IMR-90 (cell line): ENCODE data around the gene ARRB1. TPM values are rescaled to one million over a fixed set of nuclear protein-coding genes. Genes with fewer than 3 reads are reported as not detected.

Experiments
- ATAC-seq: fragments of 200-7000 bp; cut with Tn5 transposase; 2 replicates; pipeline ENCODE4 v1.9.1; 2020; ENCODE audit warnings: low read depth, mild to moderate bottlenecking, moderate library complexity
- BruUV-seq: library from RNA; stranded (reverse); fragments of 400-500 nt; replicated peaks from 2 replicates; lab custom pipeline; 2021; lab: Mats Ljungman, UMichigan
- CTCF ChIA-PET: fragments of 300-600 bp; formaldehyde crosslinking; extraction: SDS; loops from one replicate; lab custom pipeline; 2021; ENCODE audit warnings: antibody characterized with exemption; lab: Yijun Ruan, JAX
- POLR2A ChIA-PET: fragments of 300-600 bp; sonication (Branson Sonifier 250); formaldehyde crosslinking; loops from one replicate; lab custom pipeline; 2022; ENCODE audit warnings: antibody characterized with exemption; ENCODE audit not compliant: unreplicated experiment; lab: Charles Lee
- DNase-seq: peaks from one replicate; pipeline ENCODE4 v3.0.0; 2013
- H2AFZ ChIP-seq: replicated peaks from 2 replicates; pipeline ENCODE3; 2013; ENCODE audit warnings: low read length, mild to moderate bottlenecking; ENCODE audit not compliant: poor library complexity
- H2AK5ac ChIP-seq: 2 replicates; pipeline ENCODE4 v1.6.1; 2013; ENCODE audit warnings: low read depth, low read length, inconsistent platforms
- H2AK9ac ChIP-seq: replicated peaks from 2 replicates; pipeline ENCODE3; 2013; ENCODE audit warnings: mild to moderate bottlenecking, low read depth, low read length, moderate library complexity; ENCODE audit not compliant: poor library complexity
- H2BK120ac ChIP-seq: 2 replicates; pipeline ENCODE4 v1.6.1; 2013; ENCODE audit warnings: low read depth, low read length, inconsistent platforms
- H2BK15ac ChIP-seq: 3 replicates; pipeline ENCODE4 v1.6.1; 2013; ENCODE audit warnings: low read depth, low read length, inconsistent platforms
- H2BK20ac ChIP-seq: 2 replicates; pipeline ENCODE4 v1.6.1; 2013; ENCODE audit warnings: low read depth, mild to moderate bottlenecking, inconsistent platforms, low read length, moderate library complexity
- H2BK5ac ChIP-seq: 2 replicates; pipeline ENCODE4 v1.6.1; 2013; ENCODE audit warnings: mild to moderate bottlenecking, low read depth, low read length, inconsistent platforms; ENCODE audit not compliant: poor library complexity, severe bottlenecking
- H3K14ac ChIP-seq: replicated peaks from 2 replicates; pipeline ENCODE4 v1.6.1; 2013; ENCODE audit warnings: low read depth, low read length, inconsistent platforms
- H3K18ac ChIP-seq: 2 replicates; pipeline ENCODE4 v1.6.1; 2013; ENCODE audit warnings: low read depth, low read length, control low read depth
- H3K23ac ChIP-seq: 2 replicates; pipeline ENCODE4 v1.6.1; 2013; ENCODE audit warnings: low read depth, low read length, inconsistent platforms
- H3K27ac ChIP-seq: 2 replicates; pipeline ENCODE4 v1.5.1; 2013; ENCODE audit warnings: mild to moderate bottlenecking, control low read depth, low read length; ENCODE audit not compliant: insufficient read depth
- H3K27me3 ChIP-seq: 2 replicates; pipeline ENCODE4 v1.6.1; 2013; ENCODE audit warnings: low read length; ENCODE audit not compliant: control insufficient read depth, insufficient read depth
- H3K36me3 ChIP-seq: 2 replicates; pipeline ENCODE4 v1.6.1; 2013; ENCODE audit warnings: low read length, mixed read lengths; ENCODE audit not compliant: control insufficient read depth, insufficient read depth
- H3K4ac ChIP-seq: 2 replicates; pipeline ENCODE4 v1.6.1; 2013; ENCODE audit warnings: low read depth, low read length, inconsistent platforms
- H3K4me1 ChIP-seq: 2 replicates; pipeline ENCODE4 v1.6.1; 2013; ENCODE audit warnings: low read length, mixed read lengths; ENCODE audit not compliant: control insufficient read depth, insufficient read depth
- H3K4me2 ChIP-seq: 2 replicates; pipeline ENCODE4 v1.6.1; 2013; ENCODE audit warnings: low read depth, mild to moderate bottlenecking, control low read depth, low read length, moderate library complexity
- H3K4me3 ChIP-seq: 2 replicates; pipeline ENCODE4 v1.5.1; 2013; ENCODE audit warnings: low read depth, mild to moderate bottlenecking, control low read depth, low read length, moderate library complexity; ENCODE audit not compliant: insufficient read depth
- H3K56ac ChIP-seq: 2 replicates; pipeline ENCODE4 v1.6.1; 2013; ENCODE audit warnings: low read length, inconsistent platforms; ENCODE audit not compliant: insufficient read depth; ENCODE audit errors: extremely low read depth
- H3K79me1 ChIP-seq, 2 experiments: 2 replicates each; pipeline ENCODE4 v1.6.1; 2013; ENCODE audit warnings: low read length in 2 of 2, inconsistent platforms in 1 of 2, low read depth in 1 of 2
- H3K9ac ChIP-seq: 2 replicates; pipeline ENCODE4 v1.6.1; 2013; ENCODE audit warnings: low read depth, low read length, control low read depth
- H3K9me1 ChIP-seq: 2 replicates; pipeline ENCODE4 v1.6.1; 2013; ENCODE audit warnings: low read length, inconsistent platforms; ENCODE audit not compliant: insufficient read depth
- H3K9me3 ChIP-seq: 2 replicates; pipeline ENCODE4 v1.6.1; 2013; ENCODE audit warnings: low read length; ENCODE audit not compliant: control insufficient read depth, insufficient read depth
- H4K20me1 ChIP-seq: 2 replicates; pipeline ENCODE4 v1.6.1; 2013; ENCODE audit warnings: low read length, inconsistent platforms; ENCODE audit not compliant: insufficient read depth
- H4K5ac ChIP-seq: 2 replicates; pipeline ENCODE4 v1.6.1; 2013; ENCODE audit warnings: mild to moderate bottlenecking, low read depth, low read length, control low read depth
- H4K8ac ChIP-seq, 2 experiments: 2 replicates each; pipeline ENCODE4 v1.6.1; 2013; ENCODE audit warnings: low read depth in 2 of 2, low read length in 2 of 2, control low read depth in 1 of 2, inconsistent platforms in 1 of 2
- H4K91ac ChIP-seq: 2 replicates; pipeline ENCODE4 v1.6.1; 2013; ENCODE audit warnings: low read depth, low read length, inconsistent platforms; ENCODE audit not compliant: insufficient read depth
- BHLHE40 ChIP-seq: fragments of 150-350 bp; IDR thresholded peaks from 2 replicates; pipeline ENCODE4 v1.6.1; 2016; ENCODE audit warnings: mild to moderate bottlenecking, low read depth, low read length
- CEBPB ChIP-seq: IDR thresholded peaks from 2 replicates; pipeline ENCODE4 v1.6.1; 2012; ENCODE audit warnings: low read depth, low read length, improper control_type of control experiment
- CHD1 ChIP-seq: IDR thresholded peaks from 2 replicates; pipeline ENCODE4 v1.6.1; 2012; ENCODE audit warnings: low read depth, low read length, improper control_type of control experiment
- CTCF ChIP-seq: conservative IDR thresholded peaks from 2 replicates; pipeline ENCODE4 v1.5.1; 2012; ENCODE audit warnings: mild to moderate bottlenecking, low read depth, low read length, improper control_type of control experiment
- ELK1 ChIP-seq: fragments of 150-350 bp; IDR thresholded peaks from 2 replicates; pipeline ENCODE4 v1.6.1; 2016; ENCODE audit warnings: low read depth, mild to moderate bottlenecking, low read length, moderate library complexity, borderline replicate concordance
- FOS ChIP-seq: fragments of 150-350 bp; IDR thresholded peaks from 2 replicates; pipeline ENCODE4 v1.6.1; 2016; ENCODE audit warnings: low read depth, low read length
- MAFK ChIP-seq: IDR thresholded peaks from 2 replicates; pipeline ENCODE4 v1.6.1; 2012; ENCODE audit warnings: low read depth, low read length, improper control_type of control experiment
- NFE2L2 ChIP-seq: fragments of 150-350 bp; IDR thresholded peaks from 2 replicates; pipeline ENCODE4 v1.6.1; 2016; ENCODE audit warnings: low read depth, mild to moderate bottlenecking, low read length
- POLR2A ChIP-seq: IDR thresholded peaks from 2 replicates; pipeline ENCODE4 v1.6.1; 2012; ENCODE audit warnings: mild to moderate bottlenecking, low read depth, low read length
- RAD21 ChIP-seq: IDR thresholded peaks from 2 replicates; pipeline ENCODE4 v1.6.1; 2012; ENCODE audit warnings: low read length, improper control_type of control experiment
- RCOR1 ChIP-seq: IDR thresholded peaks from 2 replicates; pipeline ENCODE4 v1.6.1; 2012; ENCODE audit warnings: mild to moderate bottlenecking, low read length, improper control_type of control experiment; ENCODE audit not compliant: insufficient replicate concordance
- RFX5 ChIP-seq: IDR thresholded peaks from 2 replicates; pipeline ENCODE4 v1.8.0; 2012; ENCODE audit warnings: low read depth, mild to moderate bottlenecking, low read length, moderate library complexity
- WGBS, 2 experiments: methylation state at CpG; one replicate each; pipeline versions ENCODE4 v1.1.5 to v1.1.7; 2013; ENCODE audit warnings: missing lambda C conversion rate in 2 of 2; ENCODE audit not compliant: insufficient read length in 1 of 2; ENCODE audit errors: extremely low coverage in 2 of 2; 5-methylcytosine and 5-hydroxymethylcytosine counted together
- dilution Hi-C: fragments of 300-500 bp; cut with HindIII; formaldehyde crosslinking; loops from one replicate; pipeline ENCODE4 v1.14.3; 2018; ENCODE audit warnings: low sequenced_read_pairs; ENCODE audit not compliant: unreplicated experiment
- in situ Hi-C: fragments of 300-500 bp; cut with MboI; formaldehyde crosslinking; loops from 3 replicates; pipeline ENCODE4 v1.14.3; 2019; ENCODE audit warnings: low sequenced_read_pairs, inconsistent platforms, mixed read lengths
- intact Hi-C: fragments of 100-400 bp; cut with micrococcal nuclease; formaldehyde crosslinking; loops from 2 replicates; pipeline ENCODE4 v1.10.0; 2022
- polyA plus RNA-seq, 3 experiments: library from polyadenylated mRNA; depleted of rRNA; stranded (reverse); fragments of >200 nt; gene quantifications; 2 replicates each; pipeline ENCODE4 v1.2.3, GENCODE V29; 2012; ENCODE audit warnings: low replicate concordance in 1 of 3
- total RNA-seq: library from RNA; depleted of rRNA; stranded (reverse); fragments of >200 nt; gene quantifications from 2 replicates; pipeline ENCODE4 v1.2.3, GENCODE V29; 2012
- TF ChIP-seq, protein P1 (sequence below): fragments of 150-350 bp; IDR thresholded peaks from 2 replicates; pipeline ENCODE4 v1.6.1; 2017; ENCODE audit warnings: mild to moderate bottlenecking, antibody characterized with exemption, low read length, low read depth

Gene ARRB1
- total and polyA plus RNA-seq, 2 of the 4 experiments (the other 2 are of a cell fraction) = 11.0 to 17.4 TPM

DNA sequence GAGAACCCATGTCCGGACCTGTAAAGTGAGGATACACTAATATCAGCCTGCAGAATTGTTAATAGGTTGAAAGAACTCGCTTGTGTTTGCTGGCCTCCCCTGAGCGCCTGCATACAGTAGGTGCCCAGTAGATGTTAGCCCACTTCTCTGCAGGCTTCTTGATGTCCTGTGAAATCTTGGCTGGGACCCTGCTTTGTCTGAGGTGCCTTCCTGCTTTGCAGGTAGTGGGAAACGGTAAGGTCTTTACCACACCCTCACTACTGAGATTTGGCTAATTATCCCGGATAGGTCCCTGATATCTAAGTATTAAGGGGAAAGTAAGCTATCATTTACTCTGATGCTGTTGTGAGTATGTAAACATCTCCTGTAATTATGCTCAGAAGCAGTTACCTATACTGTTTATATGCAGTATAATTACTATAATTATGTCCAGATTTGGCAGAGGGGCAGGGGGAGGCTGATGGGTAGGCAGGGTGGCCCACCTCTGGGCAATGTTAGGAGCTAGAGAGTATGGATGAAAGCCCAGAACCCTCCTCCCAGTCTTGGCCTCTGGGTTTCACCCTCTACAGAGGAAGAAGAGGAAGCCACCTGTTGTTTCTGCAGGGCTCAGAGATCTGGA is 1.2 kb upstream of the ARRB1 start:
- no CpG with 5 or more reads among the region's 5 CpGs for WGBS, 2 experiments
- Histone ChIP-seq H3K56ac (no peak overlapping the region), H3K23ac (no peak overlapping the region), H3K27me3 (peaks cover 7% of the 10 kb centered on the region), H2AK9ac (peak overlapping the region; percentile 8), H4K20me1 (peaks cover 10% of the 10 kb centered on the region; the same call in 1 of the 2 replicates), H3K9ac (no peak overlapping the region), H3K4me3 (no peak overlapping the region; the same call in 1 of the 2 replicates), H3K18ac (no peak overlapping the region), H3K36me3 (no peaks in the 10 kb centered on the region), H3K4me1 (peaks cover 32% of the 10 kb centered on the region), H3K14ac (no peak overlapping the region), H2BK120ac (no peak overlapping the region), H4K5ac (no peak overlapping the region), H2BK15ac (no peak overlapping the region), H3K4me2 (peak overlapping the region; percentile 92; the same call in 1 of the 2 replicates), H3K9me3 (no peaks in the 10 kb centered on the region), H2AK5ac (no peak overlapping the region; the same call in 1 of the 2 replicates), H3K4ac (peak overlapping the region; percentile 44; the same call in 1 of the 2 replicates), H4K91ac (no peak overlapping the region), H3K9me1 (peaks cover 18% of the 10 kb centered on the region), H2BK20ac (no peak overlapping the region), H3K27ac (no peak overlapping the region), H3K79me1 (peaks cover 0 to 19% of the 10 kb centered on the region in 2 experiments; a peak in 2 of 4 replicates), H2AFZ (peak overlapping the region; percentile 96), H2BK5ac (no peak overlapping the region), H4K8ac (no peak overlapping the region)
- BruUV-seq = no TSS peak
- ChIA-PET POLR2A (no interaction called here), CTCF (no interaction called here)
- intact Hi-C loops (no loop called here), in situ Hi-C loops (no loop called here), dilution Hi-C loops (no loop called here)
- DNase-seq (no peak), ATAC-seq (no peak)
- TF ChIP-seq BHLHE40 (no peak), RAD21 (no peak), CTCF (no peak), NFE2L2 (no peak), CHD1 (no peak), RFX5 (no peak), RCOR1 (no peak), MAFK (no peak), CEBPB (no peak), ELK1 (no peak), FOS (no peak), POLR2A (no peak)
- TF ChIP-seq, protein P1, sequence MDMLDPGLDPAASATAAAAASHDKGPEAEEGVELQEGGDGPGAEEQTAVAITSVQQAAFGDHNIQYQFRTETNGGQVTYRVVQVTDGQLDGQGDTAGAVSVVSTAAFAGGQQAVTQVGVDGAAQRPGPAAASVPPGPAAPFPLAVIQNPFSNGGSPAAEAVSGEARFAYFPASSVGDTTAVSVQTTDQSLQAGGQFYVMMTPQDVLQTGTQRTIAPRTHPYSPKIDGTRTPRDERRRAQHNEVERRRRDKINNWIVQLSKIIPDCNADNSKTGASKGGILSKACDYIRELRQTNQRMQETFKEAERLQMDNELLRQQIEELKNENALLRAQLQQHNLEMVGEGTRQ = no peak
